Stimulated activated CD4-positive, alpha-beta T cell treated with anti-CD3 and anti-CD28 coated beads, Interleukin-1b, Interleukin-23, amount 100 ng/mL, for 24 hours (primary cell): Measurements from ENCODE around the gene CDH2.
"Not testable (repeated sequence)": the region's sequence is repeated elsewhere in the genome, so short reads cannot be mapped to it uniquely, and the experiment has no call there.

Source experiments
- DNase-seq, 4 experiments: peaks; one replicate each; pipeline ENCODE4 v3.0.0-alpha.2; 2020; ENCODE audit warnings: low read depth in 4 of 4, low spot score in 1 of 4

CDH2 gene

GRCh38 chr18:27922780-27923179 is 254.2 kb downstream of the CDH2 start:
- DNase-seq, result no peak

DNA sequence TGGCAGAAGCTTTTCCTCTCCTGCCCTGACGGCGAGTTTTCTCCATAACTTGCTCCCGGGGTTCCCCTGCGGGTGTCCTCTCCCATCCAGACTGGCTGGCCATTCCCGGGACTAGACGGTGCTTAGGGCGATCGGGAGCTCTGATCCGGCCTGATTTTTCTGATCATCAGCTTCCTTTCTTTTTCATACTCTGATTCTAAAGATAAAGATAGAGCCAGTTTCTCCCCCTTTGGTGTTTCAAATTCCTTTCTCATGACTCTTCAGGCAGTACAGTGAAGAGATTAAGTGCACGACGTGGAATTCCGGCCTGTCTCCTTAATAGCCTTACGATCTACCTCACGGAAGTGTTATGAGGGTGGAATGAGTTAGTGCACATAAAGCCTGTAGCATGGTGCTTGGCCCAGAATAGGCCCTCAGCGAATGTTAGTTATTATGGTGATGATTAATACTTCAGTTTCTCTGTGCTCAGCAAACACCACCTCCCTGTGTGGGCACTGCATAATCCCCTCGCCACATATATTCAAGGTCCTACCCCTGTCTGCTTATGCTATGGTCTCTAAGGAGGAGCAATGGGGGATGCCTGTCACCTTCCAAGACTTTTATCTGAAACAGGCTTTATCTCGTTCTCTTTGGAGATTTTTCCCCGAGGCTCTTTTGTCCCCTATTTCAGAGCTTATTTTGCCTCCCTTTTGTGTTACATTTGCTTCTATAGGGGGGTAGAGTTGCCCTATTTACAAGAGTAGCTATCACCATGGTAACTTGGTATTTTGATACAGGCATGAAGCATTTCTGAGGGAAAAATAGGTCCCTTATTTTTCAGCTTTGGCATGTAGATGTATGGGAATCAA is 254.8 kb downstream of the CDH2 start:
- DNase-seq, result no peak

DNA sequence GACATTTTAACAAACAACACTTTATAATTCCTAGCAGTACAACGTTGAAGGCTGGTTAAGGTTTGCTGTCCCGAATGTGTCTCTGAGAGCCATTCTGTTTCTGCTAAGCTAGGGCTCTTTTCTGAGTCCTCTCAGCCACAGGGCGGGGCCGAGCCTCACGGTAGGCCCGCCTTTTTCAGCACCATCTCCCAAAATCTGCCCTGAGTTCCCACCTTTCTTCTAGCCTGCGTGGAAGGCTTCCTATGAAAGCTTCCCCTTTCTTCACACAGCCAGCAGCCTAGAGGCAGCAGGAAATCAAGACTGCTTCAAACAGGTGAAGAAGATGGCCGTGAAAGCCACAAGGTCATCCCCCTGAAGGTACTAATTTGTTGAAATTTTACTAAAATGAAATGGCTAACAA is 255.5 kb downstream of the CDH2 start:
- DNase-seq, result no peak

DNA sequence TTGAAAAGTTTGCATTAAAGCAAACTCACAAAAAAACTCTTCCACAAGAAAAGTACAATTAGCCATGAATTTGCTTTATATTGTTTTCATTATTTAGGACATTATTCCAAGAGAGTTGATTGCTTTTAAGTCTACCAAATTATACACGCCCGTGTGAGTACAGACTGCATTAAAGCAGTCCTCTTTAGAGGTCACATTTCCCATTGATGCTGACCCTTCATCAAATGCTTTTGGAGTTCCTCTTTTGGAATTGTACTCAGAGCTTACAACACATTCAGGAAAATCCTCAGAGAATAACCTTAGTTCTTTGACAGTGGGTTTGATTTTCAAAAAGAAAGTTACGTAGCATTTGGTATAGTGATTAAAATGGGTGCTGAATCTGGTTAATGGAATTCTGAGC is 256.1 kb downstream of the CDH2 start:
- DNase-seq, result no peak

DNA sequence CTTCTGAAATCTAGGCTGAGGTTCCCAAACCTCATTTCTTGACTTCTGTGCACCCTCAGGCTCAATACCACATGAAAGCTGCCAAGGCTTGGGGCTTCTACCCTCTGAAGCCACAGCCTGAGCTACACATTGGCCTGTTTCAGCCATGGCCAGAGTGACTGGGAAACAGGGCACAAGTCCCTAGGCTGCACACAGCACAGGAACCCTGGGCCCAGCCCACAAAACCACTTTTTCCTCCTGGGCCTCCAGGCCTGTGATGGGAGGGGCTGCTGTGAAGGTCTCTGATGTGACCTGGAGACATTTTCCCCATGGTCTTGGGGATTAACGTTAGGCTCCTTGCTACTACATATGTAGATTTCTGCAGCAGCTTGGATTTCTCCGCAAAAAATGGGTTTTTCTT is 270.7 kb downstream of the CDH2 start:
- not testable (repeated sequence) for DNase-seq

DNA sequence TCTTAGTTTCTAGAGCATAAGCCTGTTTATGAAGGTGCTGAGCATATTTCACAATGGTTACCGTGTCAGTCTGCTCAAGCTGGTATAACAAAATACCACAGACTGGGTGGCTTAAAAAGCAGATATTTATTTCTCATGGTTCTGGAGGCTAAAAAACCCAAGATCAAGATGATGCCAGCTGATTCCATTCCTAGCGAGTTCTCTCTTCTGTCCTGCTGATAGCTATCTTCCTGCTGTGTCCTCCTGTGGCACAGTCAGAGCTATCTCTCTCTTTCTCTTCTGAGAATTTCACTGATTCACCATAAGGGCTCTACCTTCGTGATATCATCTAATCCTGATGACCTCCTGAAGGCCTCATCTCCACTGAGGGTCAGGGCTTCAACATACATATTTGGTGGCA is 273.0 kb downstream of the CDH2 start:
- DNase-seq, result no peak

GRCh38 chr18:27901424-27902226 is 275.3 kb downstream of the CDH2 start:
- no peak for DNase-seq
